Breast epithelium (tissue), 4 donors: ENCODE measurements around the gene BARX1. TPM values are rescaled to one million over a fixed set of nuclear protein-coding genes. Genes with fewer than 3 reads are reported as not detected.

Experiments
- DNase-seq, 2 donors: peaks; one replicate each; pipeline ENCODE4 v3.0.0-alpha.2; 2019; ENCODE audit warnings: low spot score in 2 of 2
- H3K27ac ChIP-seq, 2 donors: fragments of 200-600 bp; sonication (generic) in 1 of 2; one replicate each; pipeline ENCODE4 v1.5.1; 2016 to 2019; ENCODE audit warnings: mild to moderate bottlenecking in 1 of 2
- H3K27me3 ChIP-seq, 2 donors: fragments of 200-600 bp; sonication (generic) in 1 of 2; one replicate each; pipeline versions ENCODE4 v1.5.1 to v1.6.0; 2017 to 2019; ENCODE audit warnings: control low read depth in 1 of 2, mild to moderate bottlenecking in 1 of 2
- H3K36me3 ChIP-seq: fragments of 200-600 bp; one replicate; pipeline ENCODE4 v1.5.1; 2019
- H3K4me1 ChIP-seq, 2 donors: fragments of 200-600 bp; sonication (generic); one replicate each; pipeline ENCODE4 v1.5.1; 2016 to 2019; ENCODE audit warnings: control low read depth in 1 of 2
- H3K4me3 ChIP-seq, 3 donors: fragments of 200-600 bp; sonication (generic); 1 replicate in 2 of 3; 2 replicates in 1 of 3; pipeline ENCODE4 v1.5.1; 2016 to 2019; ENCODE audit warnings: mild to moderate bottlenecking in 3 of 3, moderate library complexity in 2 of 3
- H3K9me3 ChIP-seq, 2 donors: fragments of 200-600 bp; sonication (generic) in 1 of 2; one replicate each; pipeline ENCODE4 v1.5.1; 2016 to 2019; ENCODE audit warnings: control low read depth in 1 of 2
- POLR2A ChIP-seq: fragments of 450-650 bp; IDR thresholded peaks from one replicate; pipeline ENCODE4 v1.6.1; 2016; ENCODE audit warnings: antibody characterized with exemption, mild to moderate bottlenecking, moderate library complexity
- POLR2AphosphoS5 ChIP-seq, 3 donors: sonication (generic); formaldehyde crosslinking; IDR thresholded peaks; one replicate each; pipeline ENCODE4 v1.6.1; 2017; ENCODE audit warnings: antibody characterized with exemption in 3 of 3
- intact Hi-C: fragments of 100-400 bp; cut with DNase I; formaldehyde crosslinking; loops from one replicate; pipeline ENCODE4 v1.15.1; 2023; ENCODE audit warnings: low total_unique reads
- total RNA-seq, 3 donors: library from RNA; depleted of rRNA; stranded (reverse); fragments of >200 nt; gene quantifications; one replicate each; pipeline ENCODE4 v1.1.0, GENCODE V29; 2016
- TF ChIP-seq, protein P1 (sequence below), 3 donors: fragments of 450-650 bp; IDR thresholded peaks; one replicate each; pipeline ENCODE4 v1.5.1; 2016 to 2017; ENCODE audit warnings: antibody characterized with exemption in 3 of 3, mild to moderate bottlenecking in 3 of 3, moderate library complexity in 3 of 3

Gene BARX1
- total RNA-seq, 3 donors from 2014 or later: 2.6 to 2.9 TPM; not detected in 1

DNA sequence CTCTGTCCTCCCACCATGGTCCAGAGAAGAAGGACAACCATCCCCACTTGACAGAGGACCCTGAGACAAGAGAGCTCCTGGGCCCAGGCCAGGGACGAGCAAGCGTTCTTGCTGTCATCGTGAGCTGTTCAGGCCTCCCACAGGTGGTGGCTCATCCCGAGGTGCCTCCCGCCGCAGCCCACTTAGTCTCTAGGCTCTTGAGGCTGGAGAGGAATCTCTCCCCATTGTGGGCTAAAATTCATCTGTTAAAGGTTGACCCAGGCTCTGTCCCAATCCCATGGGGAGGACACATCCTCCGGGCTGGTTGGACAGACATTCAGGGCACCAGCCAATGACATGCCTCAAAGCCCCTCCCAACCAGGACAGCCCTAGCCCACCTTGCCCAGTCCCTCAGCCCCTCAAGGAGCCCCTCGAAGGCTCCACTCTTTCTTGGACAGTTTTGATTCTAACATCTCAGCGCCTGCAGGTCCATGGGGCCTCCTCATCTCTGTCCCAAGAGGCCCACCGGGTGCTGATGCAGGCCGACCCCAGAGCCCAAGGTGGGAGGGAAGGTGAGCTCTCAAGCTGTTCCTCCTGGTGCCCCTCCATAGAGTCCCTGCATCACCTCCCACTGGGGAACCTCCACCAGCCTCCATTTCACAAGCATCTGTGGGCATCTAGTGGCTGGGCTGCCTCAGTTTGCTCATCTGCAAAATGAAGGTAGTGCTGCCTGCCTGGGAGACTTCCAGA is 52.9 kb downstream of the BARX1 start:
- TF ChIP-seq POLR2AphosphoS5 (IDR thresholded peaks at IDR 0.05): no peak
- TF ChIP-seq, protein P1, sequence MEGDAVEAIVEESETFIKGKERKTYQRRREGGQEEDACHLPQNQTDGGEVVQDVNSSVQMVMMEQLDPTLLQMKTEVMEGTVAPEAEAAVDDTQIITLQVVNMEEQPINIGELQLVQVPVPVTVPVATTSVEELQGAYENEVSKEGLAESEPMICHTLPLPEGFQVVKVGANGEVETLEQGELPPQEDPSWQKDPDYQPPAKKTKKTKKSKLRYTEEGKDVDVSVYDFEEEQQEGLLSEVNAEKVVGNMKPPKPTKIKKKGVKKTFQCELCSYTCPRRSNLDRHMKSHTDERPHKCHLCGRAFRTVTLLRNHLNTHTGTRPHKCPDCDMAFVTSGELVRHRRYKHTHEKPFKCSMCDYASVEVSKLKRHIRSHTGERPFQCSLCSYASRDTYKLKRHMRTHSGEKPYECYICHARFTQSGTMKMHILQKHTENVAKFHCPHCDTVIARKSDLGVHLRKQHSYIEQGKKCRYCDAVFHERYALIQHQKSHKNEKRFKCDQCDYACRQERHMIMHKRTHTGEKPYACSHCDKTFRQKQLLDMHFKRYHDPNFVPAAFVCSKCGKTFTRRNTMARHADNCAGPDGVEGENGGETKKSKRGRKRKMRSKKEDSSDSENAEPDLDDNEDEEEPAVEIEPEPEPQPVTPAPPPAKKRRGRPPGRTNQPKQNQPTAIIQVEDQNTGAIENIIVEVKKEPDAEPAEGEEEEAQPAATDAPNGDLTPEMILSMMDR (IDR thresholded peaks at IDR 0.05): no peak
- TF ChIP-seq POLR2A: no peak
- Histone ChIP-seq H3K27me3 (no peaks in the 10 kb centered on the region), H3K27ac (no peak overlapping the region), H3K9me3 (no peaks in the 10 kb centered on the region), H3K4me1 (no peaks in the 10 kb centered on the region), H3K36me3 (no peaks in the 10 kb centered on the region), H3K4me3 (no peak overlapping the region)
- intact Hi-C loops: no loop called here
- DNase-seq: peak in 1 of 2 donors; percentile 22

Other genes with a start within 250 kb of the BARX1 start
- 10 to 100 TPM; 11.4 to 12.1 (median 12.0) TPM for gene PTPDC1, start 129.1 kb upstream of the BARX1 start, total RNA-seq